H9 (cell line): ENCODE data around the gene SPATA22. TPM values are rescaled to one million over a fixed set of nuclear protein-coding genes. Genes with fewer than 3 reads are reported as not detected.

Experiments
- DNase-seq: peaks from one replicate; pipeline ENCODE4 v3.0.0-alpha.2; 2017
- H2AFZ ChIP-seq: one replicate; pipeline ENCODE4 v1.6.1; 2013; ENCODE audit warnings: mild to moderate bottlenecking, low read length, control low read depth, moderate library complexity
- H2AK5ac ChIP-seq: 2 replicates; pipeline ENCODE4 v1.6.1; 2013; ENCODE audit warnings: low read length, control low read depth, mixed read lengths; ENCODE audit not compliant: insufficient read length
- H2BK120ac ChIP-seq: one replicate; pipeline ENCODE4 v1.6.1; 2013; ENCODE audit warnings: low read depth, mild to moderate bottlenecking, low read length, control low read depth, inconsistent platforms; ENCODE audit not compliant: poor library complexity, severe bottlenecking
- H2BK12ac ChIP-seq: 2 replicates; pipeline ENCODE4 v1.6.1; 2013; ENCODE audit warnings: low read length, control low read depth, mixed read lengths, low read depth; ENCODE audit not compliant: insufficient read length
- H2BK15ac ChIP-seq: 2 replicates; pipeline ENCODE4 v1.6.1; 2013; ENCODE audit warnings: low read depth, low read length, control low read depth
- H2BK20ac ChIP-seq: one replicate; pipeline ENCODE4 v1.6.1; 2013; ENCODE audit warnings: low read depth, mild to moderate bottlenecking, low read length, control low read depth, inconsistent platforms; ENCODE audit not compliant: poor library complexity, severe bottlenecking
- H2BK5ac ChIP-seq: 2 replicates; pipeline ENCODE4 v1.6.1; 2013; ENCODE audit warnings: low read length, control low read depth, mixed read lengths; ENCODE audit not compliant: insufficient read length
- H3K14ac ChIP-seq: 2 replicates; pipeline ENCODE4 v1.6.1; 2013; ENCODE audit warnings: low read length, control low read depth; ENCODE audit not compliant: insufficient read depth
- H3K18ac ChIP-seq: 2 replicates; pipeline ENCODE4 v1.6.1; 2013; ENCODE audit warnings: low read depth, mild to moderate bottlenecking, mixed read lengths, low read length, control low read depth; ENCODE audit not compliant: insufficient read length
- H3K23ac ChIP-seq: 2 replicates; pipeline ENCODE4 v1.6.1; 2013; ENCODE audit warnings: low read length, control low read depth, mixed read lengths, low read depth; ENCODE audit not compliant: insufficient read length
- H3K23me2 ChIP-seq: 2 replicates; pipeline ENCODE4 v1.6.1; 2013; ENCODE audit warnings: low read depth, mild to moderate bottlenecking, mixed read lengths, low read length, control low read depth; ENCODE audit not compliant: insufficient read length, poor library complexity, severe bottlenecking
- H3K27ac ChIP-seq: 2 replicates; pipeline ENCODE4 v1.5.1; 2013; ENCODE audit warnings: low read length, control low read depth, mixed read lengths, low read depth; ENCODE audit not compliant: insufficient read length
- H3K27me3 ChIP-seq: 2 replicates; pipeline ENCODE4 v1.6.1; 2013; ENCODE audit warnings: low read length, control low read depth, inconsistent platforms; ENCODE audit not compliant: insufficient read depth
- H3K4ac ChIP-seq: 2 replicates; pipeline ENCODE4 v1.6.1; 2013; ENCODE audit warnings: low read depth, mild to moderate bottlenecking, control low read depth, inconsistent platforms, low read length, moderate library complexity
- H3K4me1 ChIP-seq: 2 replicates; pipeline ENCODE4 v1.6.1; 2013; ENCODE audit warnings: low read length, control low read depth, inconsistent platforms; ENCODE audit not compliant: insufficient read depth
- H3K4me2 ChIP-seq: 2 replicates; pipeline ENCODE4 v1.6.1; 2013; ENCODE audit warnings: low read length, control low read depth, mixed read lengths; ENCODE audit not compliant: insufficient read length, insufficient read depth
- H3K56ac ChIP-seq: 2 replicates; pipeline ENCODE4 v1.6.1; 2013; ENCODE audit warnings: low read depth, mild to moderate bottlenecking, mixed read lengths, low read length, control low read depth; ENCODE audit not compliant: insufficient read length
- H3K79me1 ChIP-seq: 2 replicates; pipeline ENCODE4 v1.6.1; 2013; ENCODE audit warnings: low read depth, mild to moderate bottlenecking, moderate library complexity, low read length, control low read depth, inconsistent platforms; ENCODE audit not compliant: insufficient read depth, poor library complexity, severe bottlenecking
- H3K79me2 ChIP-seq: 2 replicates; pipeline ENCODE4 v1.6.1; 2013; ENCODE audit warnings: low read length, control low read depth, inconsistent platforms; ENCODE audit not compliant: insufficient read depth
- H3K9ac ChIP-seq: 2 replicates; pipeline ENCODE4 v1.6.1; 2013; ENCODE audit warnings: low read length, control low read depth, mixed read lengths; ENCODE audit not compliant: insufficient read length; ENCODE audit errors: extremely low read depth
- H3K9me3 ChIP-seq: one replicate; pipeline ENCODE4 v1.6.1; 2013; ENCODE audit warnings: low read depth, low read length, inconsistent platforms; ENCODE audit not compliant: control insufficient read depth
- H3T11ph ChIP-seq: one replicate; pipeline ENCODE4 v1.6.1; 2013; ENCODE audit warnings: mild to moderate bottlenecking, low read length, control low read depth, inconsistent platforms
- H4K20me1 ChIP-seq: one replicate; pipeline ENCODE4 v1.6.1; 2013; ENCODE audit not compliant: control insufficient read depth, insufficient read length, insufficient read depth
- H4K5ac ChIP-seq: 2 replicates; pipeline ENCODE4 v1.6.1; 2013; ENCODE audit warnings: low read depth, mild to moderate bottlenecking, mixed read lengths, low read length, control low read depth; ENCODE audit not compliant: insufficient read length
- H4K8ac ChIP-seq: replicated peaks from 2 replicates; pipeline ENCODE4 v1.6.1; 2013; ENCODE audit warnings: low read length, control low read depth, mixed read lengths, low read depth; ENCODE audit not compliant: insufficient read length
- H4K91ac ChIP-seq: 2 replicates; pipeline ENCODE4 v1.6.1; 2013; ENCODE audit warnings: low read depth, mild to moderate bottlenecking, moderate library complexity, mixed read lengths, low read length, control low read depth; ENCODE audit not compliant: insufficient read length
- H3K27ac Mint-ChIP-seq, 3 experiments: 2 replicates in 2 of 3; 3 replicates in 1 of 3; pipeline ENCODE4 v1.8.0; 2020 to 2021; ENCODE audit warnings: mixed read lengths in 3 of 3, mild to moderate bottlenecking in 1 of 3, moderate library complexity in 1 of 3
- H3K27me3 Mint-ChIP-seq: 2 replicates; pipeline ENCODE4 v1.8.0; 2021; ENCODE audit warnings: low read depth, mild to moderate bottlenecking, moderate library complexity, mixed read lengths
- H3K36me3 Mint-ChIP-seq, 3 experiments: 2 replicates in 2 of 3; 3 replicates in 1 of 3; pipeline ENCODE4 v1.8.0; 2020 to 2021; ENCODE audit warnings: low read depth in 3 of 3, mixed read lengths in 3 of 3; ENCODE audit not compliant: insufficient read depth in 1 of 3
- H3K4me1 Mint-ChIP-seq, 2 experiments: 2 replicates each; pipeline ENCODE4 v1.8.0; 2020; ENCODE audit warnings: mixed read lengths in 2 of 2
- H3K4me3 Mint-ChIP-seq, 2 experiments: 2 replicates in 1 of 2; 3 replicates in 1 of 2; pipeline ENCODE4 v1.8.0; 2020 to 2021; ENCODE audit warnings: mild to moderate bottlenecking in 2 of 2, mixed read lengths in 2 of 2, moderate library complexity in 1 of 2
- H3K9me3 Mint-ChIP-seq, 2 experiments: 2 replicates in 1 of 2; 3 replicates in 1 of 2; pipeline ENCODE4 v1.8.0; 2020; ENCODE audit warnings: mild to moderate bottlenecking in 2 of 2, mixed read lengths in 2 of 2, moderate library complexity in 1 of 2
- WGBS: extraction: QIAGEN DNeasy Blood & Tissue Kit; methylation state at CpG from one replicate; pipeline ENCODE4 v1.1.7; 2013; ENCODE audit warnings: missing lambda C conversion rate, low lambda C conversion rate, mixed read lengths; ENCODE audit not compliant: insufficient read length; ENCODE audit errors: extremely low coverage; 5-methylcytosine and 5-hydroxymethylcytosine counted together
- total RNA-seq: library from RNA; stranded (reverse); gene quantifications from 2 replicates; pipeline ENCODE4 v1.2.1, GENCODE V29; 2021
- TF ChIP-seq, protein P1 (sequence below): fragments of 200-600 bp; sonication (generic); conservative IDR thresholded peaks from 3 replicates; pipeline ENCODE4 v1.8.0; 2021; ENCODE audit warnings: antibody characterized with exemption, mild to moderate bottlenecking

The SPATA22 gene
- total RNA-seq, 1 experiment from 2014 or later: not detected

DNA sequence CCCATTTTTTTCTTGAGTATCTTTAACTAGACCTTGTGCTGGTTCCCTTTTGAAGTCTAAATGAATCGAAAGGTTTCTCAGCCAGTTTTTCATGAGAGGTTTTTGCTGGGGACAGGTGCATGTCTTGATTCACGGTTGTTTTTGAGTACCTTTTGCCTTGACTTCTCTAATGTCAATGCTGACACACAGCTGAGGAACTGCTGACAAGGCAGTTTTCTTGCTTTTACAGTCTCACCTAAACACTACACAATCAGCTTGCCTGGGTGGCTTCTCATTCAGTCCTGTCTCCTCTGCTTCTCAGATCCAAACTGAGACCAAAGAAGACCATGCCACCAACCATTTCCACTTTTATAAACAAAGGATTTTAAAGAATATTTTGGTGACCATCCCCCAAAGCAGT, 53.4 kb downstream of the SPATA22 start:
- Histone ChIP-seq H3K9ac (no peak overlapping the region), H2BK120ac (no peak overlapping the region), H4K5ac (no peak overlapping the region), H3K56ac (no peak overlapping the region), H3K14ac (no peak overlapping the region), H2BK20ac (no peak overlapping the region), H2BK12ac (no peak overlapping the region), H3K4me2 (no peak overlapping the region), H4K91ac (no peak overlapping the region), H3K27ac (no peak overlapping the region), H3T11ph (no peak overlapping the region), H2BK15ac (no peak overlapping the region), H2AK5ac (no peak overlapping the region), H4K20me1 (no peaks in the 10 kb centered on the region), H3K23ac (no peak overlapping the region), H3K18ac (no peak overlapping the region), H3K4me1 (no peaks in the 10 kb centered on the region), H3K4ac (no peak overlapping the region), H2BK5ac (no peak overlapping the region), H3K79me2 (no peaks in the 10 kb centered on the region), H3K9me3 (peaks cover 4% of the 10 kb centered on the region), H4K8ac (no peak overlapping the region), H3K23me2 (no peaks in the 10 kb centered on the region), H2AFZ (no peak overlapping the region), H3K27me3 (no peaks in the 10 kb centered on the region), H3K79me1 (no peaks in the 10 kb centered on the region)
- Mint-ChIP-seq H3K36me3 (peaks cover 0 to 17% (median 5%) of the 10 kb centered on the region in 3 experiments; a peak in 5 of 7 replicates), H3K4me3 (no peak overlapping the region), H3K27ac (no peak overlapping the region), H3K27me3 (no peaks in the 10 kb centered on the region; the same call in none of the 2 replicates), H3K4me1 (no peaks in the 10 kb centered on the region), H3K9me3 (peaks cover 37 to 77% of the 10 kb centered on the region in 2 experiments)
- DNase-seq: no peak
- TF ChIP-seq, protein P1, sequence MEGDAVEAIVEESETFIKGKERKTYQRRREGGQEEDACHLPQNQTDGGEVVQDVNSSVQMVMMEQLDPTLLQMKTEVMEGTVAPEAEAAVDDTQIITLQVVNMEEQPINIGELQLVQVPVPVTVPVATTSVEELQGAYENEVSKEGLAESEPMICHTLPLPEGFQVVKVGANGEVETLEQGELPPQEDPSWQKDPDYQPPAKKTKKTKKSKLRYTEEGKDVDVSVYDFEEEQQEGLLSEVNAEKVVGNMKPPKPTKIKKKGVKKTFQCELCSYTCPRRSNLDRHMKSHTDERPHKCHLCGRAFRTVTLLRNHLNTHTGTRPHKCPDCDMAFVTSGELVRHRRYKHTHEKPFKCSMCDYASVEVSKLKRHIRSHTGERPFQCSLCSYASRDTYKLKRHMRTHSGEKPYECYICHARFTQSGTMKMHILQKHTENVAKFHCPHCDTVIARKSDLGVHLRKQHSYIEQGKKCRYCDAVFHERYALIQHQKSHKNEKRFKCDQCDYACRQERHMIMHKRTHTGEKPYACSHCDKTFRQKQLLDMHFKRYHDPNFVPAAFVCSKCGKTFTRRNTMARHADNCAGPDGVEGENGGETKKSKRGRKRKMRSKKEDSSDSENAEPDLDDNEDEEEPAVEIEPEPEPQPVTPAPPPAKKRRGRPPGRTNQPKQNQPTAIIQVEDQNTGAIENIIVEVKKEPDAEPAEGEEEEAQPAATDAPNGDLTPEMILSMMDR: no peak
- WGBS: no CpG with 5 or more reads among the region's 2 CpGs
